NCI-H82 treated with DMSO at 0.1 percent for 48 hours (cell line): ENCODE data around the gene ADAM8.

Experiments
- DNase-seq: peaks from one replicate; lab custom pipeline; 2025; ENCODE audit not compliant: unreplicated experiment; lab: John Stamatoyannopoulos, UW

The ADAM8 gene

GRCh38 chr10:133309100-133309719 is 32.5 kb upstream of the ADAM8 start:
- peak; percentile 46 for DNase-seq

- peak; percentile 46 for DNase-seq
Observed at GRCh38 chr10:133308421-133309099, 31.9 kb upstream of the ADAM8 start, which contains the start of the genes TUBGCP2 and ZNF511. TUBGCP2 (minus strand) TSS chr10:133308872; CDS start chr10:133302941, 5,931 bp downstream. ZNF511 (plus strand) TSS chr10:133308914; CDS start chr10:133308944, 30 bp downstream.

DNA sequence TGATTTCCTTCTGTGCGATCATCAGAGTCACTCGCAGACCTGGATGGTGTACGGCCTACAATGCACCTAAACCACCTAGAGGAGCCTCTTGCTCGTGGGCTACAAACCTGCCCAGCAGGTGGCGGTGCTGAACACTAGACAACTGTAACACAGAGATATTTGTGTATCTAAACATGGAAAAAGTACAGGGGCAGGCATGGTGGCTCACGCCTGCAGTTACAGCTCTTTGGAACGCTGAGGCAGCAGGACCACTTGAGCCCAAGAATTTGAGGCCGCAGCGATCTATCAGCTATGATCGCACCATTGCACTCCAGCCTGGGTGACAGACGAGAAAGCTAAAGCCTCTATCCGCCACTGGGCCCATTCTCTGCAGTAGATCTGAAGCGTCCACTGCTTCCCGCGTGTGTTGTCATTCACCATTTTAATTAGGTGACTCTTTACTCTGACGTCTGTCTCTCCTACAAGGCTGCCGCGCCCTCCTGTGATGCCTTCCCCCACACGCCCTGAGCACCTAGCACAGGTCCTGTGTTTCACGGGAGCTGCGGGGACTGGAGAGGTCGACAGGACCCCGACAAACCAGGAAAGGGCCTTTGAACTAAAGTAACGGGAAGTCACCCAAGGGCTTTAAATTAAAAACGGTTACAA is 31.2 kb upstream of the ADAM8 start:
- no peak for DNase-seq

DNA sequence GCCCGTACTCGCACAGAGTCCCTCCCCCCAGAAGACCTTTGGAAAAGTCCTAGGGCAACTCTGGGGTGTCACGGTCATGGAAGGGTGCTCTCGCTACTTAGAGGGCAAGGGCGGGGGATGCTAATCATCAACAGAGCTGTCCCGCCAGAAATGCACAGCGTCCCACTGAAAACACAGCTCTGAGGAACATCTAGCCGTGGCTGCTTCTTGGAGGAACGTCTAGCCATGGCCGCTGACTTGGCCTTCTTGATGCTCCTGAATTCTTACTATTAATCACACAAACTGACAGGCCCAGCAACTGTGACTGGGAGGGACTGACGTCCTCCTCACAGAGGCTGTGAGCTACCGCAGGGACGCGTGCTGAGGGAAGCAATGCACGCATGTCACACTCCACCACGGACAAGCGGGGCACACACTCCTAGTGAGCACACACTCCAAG is 30.3 kb upstream of the ADAM8 start:
- no peak for DNase-seq

GRCh38 chr10:133306097-133306476 is 29.4 kb upstream of the ADAM8 start:
- no peak for DNase-seq

DNA sequence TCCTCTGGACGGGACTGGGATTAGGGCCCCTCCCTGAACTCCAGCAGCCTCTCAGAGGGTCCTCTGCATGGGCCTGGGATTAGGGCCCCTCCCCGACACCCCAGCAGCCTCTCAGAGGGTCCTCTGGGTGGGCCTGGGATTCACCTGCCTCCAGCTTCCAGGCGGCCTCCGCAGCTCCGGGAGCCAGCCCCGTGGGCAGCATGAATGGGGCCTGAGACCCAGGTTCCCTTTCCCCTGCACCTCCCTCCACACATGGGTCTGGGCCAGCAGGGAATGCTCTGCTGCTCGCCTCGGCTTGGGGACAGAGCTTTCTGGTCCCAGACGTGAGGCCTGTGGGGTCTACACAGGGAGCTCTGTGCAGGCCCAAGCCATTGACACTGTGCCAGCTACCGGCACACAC is 26.5 kb upstream of the ADAM8 start:
- no peak for DNase-seq

GRCh38 chr10:133302230-133302629 is 25.6 kb upstream of the ADAM8 start:
- no peak for DNase-seq

GRCh38 chr10:133299738-133300137 is 23.1 kb upstream of the ADAM8 start:
- no peak for DNase-seq

DNA sequence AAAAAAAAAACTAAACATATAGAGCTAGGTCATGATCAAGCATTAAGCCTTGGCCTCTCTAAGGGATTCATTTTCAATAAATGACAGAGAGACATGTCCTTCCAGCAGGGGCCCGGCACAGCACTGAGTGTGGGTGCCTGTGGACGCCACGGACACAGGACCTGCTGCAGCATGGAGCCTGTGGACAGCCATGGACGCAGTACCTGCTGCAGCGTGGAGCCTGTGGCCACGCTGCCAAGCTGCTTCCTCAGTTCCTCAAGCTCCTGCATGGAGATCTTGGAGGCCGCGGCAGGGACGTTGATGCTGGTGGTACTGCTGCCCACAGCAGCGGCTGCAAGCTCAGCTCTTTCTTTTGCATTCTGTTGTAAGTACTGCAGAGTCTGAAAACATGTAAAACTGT is 22.6 kb upstream of the ADAM8 start:
- DNase-seq, result no peak

- DNase-seq, result no peak
Observed at GRCh38 chr10:133298466-133298865, 21.8 kb upstream of the ADAM8 start.

DNA sequence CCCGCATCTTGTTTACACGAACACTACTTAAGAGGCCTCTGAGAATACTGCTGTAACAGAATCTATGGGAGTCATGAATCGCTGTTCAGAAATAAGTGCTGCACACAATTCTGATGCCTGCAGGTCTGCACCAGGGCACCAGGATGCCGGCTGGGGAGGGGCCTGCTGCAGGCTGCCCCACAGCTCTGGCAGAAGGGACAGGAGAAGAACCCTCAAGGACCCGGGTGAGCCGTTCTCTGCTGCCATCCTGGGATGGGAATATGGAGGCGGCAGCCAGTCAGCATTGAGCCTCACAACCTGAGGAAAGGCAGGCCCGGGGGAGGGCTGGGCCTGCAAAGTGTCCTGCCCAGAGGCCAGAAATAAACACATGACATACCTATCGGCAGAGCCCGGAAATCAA is 20.8 kb upstream of the ADAM8 start:
- DNase-seq, result no peak

DNA sequence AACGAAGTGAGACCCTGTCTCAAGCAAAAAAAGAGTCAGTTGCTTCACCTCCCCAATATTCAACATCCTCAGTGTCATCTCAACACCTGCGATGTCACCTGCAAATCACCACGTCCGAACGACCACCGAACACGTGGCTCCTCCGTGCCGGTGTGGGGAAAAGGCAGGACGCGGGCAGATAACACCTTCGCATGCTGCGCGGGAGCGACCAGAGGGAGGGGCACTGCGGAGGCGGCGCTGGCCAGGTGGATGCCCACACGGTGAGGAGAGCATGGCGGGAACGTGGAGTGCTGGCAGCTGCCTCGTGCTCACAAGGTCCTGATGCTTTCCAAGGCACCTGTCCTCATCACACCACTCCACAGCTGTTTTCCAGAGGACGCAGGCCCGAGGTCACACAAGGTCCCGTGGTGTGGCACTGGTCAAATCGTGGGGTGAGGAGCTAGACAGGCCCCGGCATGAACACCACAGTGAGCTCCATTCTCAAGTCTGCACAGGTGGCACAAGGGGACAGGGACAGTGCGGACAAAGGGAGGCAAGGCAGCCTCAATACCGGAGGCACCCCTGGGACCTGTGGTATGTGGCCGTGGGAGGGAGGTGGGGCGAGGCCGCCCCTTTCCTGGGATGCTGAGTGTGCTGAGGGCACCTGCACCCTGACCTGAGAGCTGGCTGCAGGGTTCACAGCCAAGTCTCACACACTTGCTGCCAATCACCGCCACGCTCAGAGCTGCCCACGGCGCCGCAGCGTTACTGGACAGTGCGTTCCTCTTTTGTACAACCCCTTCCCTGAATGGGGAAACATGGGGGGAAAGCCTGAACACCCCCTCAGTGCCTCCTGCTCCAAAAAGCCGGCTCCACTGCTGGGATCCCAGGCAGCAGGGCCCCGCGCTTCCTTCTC is 19.0 kb upstream of the ADAM8 start:
- DNase-seq, result no peak

GRCh38 chr10:133294189-133294588 is 17.5 kb upstream of the ADAM8 start:
- DNase-seq, result no peak

DNA sequence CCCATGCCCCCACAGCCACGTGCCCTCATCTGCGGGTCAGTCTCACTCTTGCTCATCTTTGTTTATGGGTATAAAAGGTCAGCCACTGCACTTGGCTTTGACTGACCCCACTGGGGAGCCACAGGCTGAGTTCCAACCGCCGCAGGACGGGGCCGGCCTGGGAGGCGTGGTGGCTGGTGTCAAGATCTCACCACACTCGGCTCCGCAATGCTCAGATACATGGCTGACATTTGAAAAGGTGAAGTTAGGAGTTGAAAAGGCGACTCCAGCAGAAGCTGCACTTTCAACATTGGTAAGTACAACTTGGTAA is 17.1 kb upstream of the ADAM8 start:
- DNase-seq, result no peak

DNA sequence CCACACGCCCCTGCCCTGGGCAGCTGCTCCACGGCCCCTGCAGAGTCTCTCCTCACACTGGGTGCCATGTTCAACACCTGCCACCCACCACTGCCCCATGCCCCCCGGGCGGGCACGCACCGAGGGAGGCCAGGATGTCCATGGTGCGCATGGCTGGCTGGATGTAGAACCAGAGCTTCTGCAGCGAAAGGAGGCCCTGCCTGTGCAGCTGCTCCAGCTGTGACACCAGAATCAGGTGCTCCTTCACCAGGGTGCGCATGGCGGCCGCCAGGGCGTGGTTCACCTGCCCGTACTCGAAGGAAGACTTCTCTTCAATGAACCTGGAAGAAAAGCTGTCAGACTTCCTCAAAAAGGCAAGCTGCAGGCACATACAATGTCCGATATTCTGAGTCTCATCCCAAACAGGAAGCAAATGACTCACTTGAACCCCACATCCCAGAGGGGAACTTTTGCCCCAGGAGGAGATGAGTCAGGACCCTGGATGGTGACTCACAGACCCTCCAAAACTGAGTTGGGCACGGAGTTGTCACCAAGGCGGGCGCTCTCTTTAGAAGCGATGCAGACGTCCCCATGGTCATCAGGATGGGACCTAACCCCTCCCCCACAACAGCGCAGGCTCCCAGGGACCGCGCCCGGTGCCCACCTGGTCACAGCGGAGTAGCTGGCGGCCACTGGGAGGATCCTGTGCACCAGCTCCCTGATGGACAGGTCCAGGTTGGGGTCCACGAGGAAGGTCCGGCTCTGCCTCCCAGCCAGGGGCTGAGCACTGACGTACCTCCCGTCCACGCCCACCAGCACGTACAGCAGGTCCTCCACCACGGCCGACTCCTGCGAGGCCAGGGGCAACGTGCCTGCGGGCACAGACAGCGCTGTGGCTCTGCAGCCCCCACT is 16.5 kb upstream of the ADAM8 start:
- DNase-seq, result no peak

- no peak for DNase-seq
Observed at GRCh38 chr10:133289761-133290160, 13.1 kb upstream of the ADAM8 start.

DNA sequence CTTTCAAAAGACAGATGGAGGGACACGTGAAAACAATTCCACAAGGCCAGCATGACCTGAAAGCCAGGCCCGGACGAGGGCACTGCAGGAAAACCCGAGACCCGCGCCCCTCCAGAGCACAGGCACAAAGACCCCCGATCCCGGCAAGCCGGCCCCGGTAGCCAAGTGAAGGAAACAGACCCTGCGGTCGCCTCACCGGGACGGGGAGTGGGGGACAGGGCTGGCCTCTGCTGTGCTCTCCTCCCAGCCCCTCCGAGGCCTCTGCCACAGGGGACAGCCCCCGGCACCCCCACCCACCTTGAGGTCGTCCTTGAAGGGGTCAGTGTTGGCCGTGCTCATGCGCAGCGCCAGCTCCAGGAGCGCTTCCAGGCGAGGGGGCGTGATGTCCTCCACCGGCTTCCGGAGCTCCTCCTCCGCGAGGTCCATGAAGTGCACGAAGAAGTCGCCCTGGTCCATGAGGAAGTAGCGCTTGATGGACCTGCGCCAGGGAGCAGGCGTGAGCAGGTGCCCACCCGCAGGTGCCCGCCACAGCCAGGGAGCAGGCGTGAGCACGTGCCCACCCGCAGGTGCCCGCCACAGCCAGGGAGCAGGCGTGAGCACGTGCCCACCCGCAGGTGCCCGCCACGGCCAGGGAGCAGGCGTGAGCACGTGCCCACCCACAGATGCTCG is 11.3 kb upstream of the ADAM8 start:
- DNase-seq, result no peak

GRCh38 chr10:133286366-133286765 is 9.7 kb upstream of the ADAM8 start:
- DNase-seq, result no peak

GRCh38 chr10:133285217-133285616 is 8.5 kb upstream of the ADAM8 start:
- no peak for DNase-seq

DNA sequence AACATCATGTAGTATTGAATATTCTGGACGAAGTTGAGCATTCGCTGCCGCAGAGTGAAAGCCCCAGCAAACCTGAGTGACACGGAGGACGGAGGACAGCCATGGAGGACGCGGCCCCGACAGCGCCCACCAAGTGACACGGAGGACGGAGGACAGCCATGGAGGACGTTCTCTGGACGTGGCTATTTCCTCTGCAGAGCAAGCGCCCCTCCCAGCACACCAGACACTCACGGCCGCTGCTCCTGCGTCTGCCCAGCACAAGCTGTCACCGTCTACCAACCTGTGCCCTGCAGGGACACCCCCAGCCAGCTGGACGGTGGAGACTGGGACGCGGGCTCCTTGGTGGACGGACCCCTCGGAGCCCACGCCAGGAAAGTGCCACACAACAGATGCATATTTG is 7.3 kb upstream of the ADAM8 start:
- DNase-seq, result no peak
